IMR-90 (cell line): Measurements from ENCODE around the gene TRIM44. TPM values are rescaled to one million over a fixed set of nuclear protein-coding genes. Genes with fewer than 3 reads are reported as not detected.

Source experiments
- ATAC-seq: fragments of 200-7000 bp; cut with Tn5 transposase; 2 replicates; pipeline ENCODE4 v1.9.1; 2020; ENCODE audit warnings: low read depth, mild to moderate bottlenecking, moderate library complexity
- BruUV-seq: library from RNA; stranded (reverse); fragments of 400-500 nt; replicated peaks from 2 replicates; lab custom pipeline; 2021; lab: Mats Ljungman, UMichigan
- CTCF ChIA-PET: fragments of 300-600 bp; formaldehyde crosslinking; extraction: SDS; loops from one replicate; lab custom pipeline; 2021; ENCODE audit warnings: antibody characterized with exemption; lab: Yijun Ruan, JAX
- POLR2A ChIA-PET: fragments of 300-600 bp; sonication (Branson Sonifier 250); formaldehyde crosslinking; loops from one replicate; lab custom pipeline; 2022; ENCODE audit warnings: antibody characterized with exemption; ENCODE audit not compliant: unreplicated experiment; lab: Charles Lee
- DNase-seq: peaks from one replicate; pipeline ENCODE4 v3.0.0; 2013
- H2AFZ ChIP-seq: replicated peaks from 2 replicates; pipeline ENCODE3; 2013; ENCODE audit warnings: low read length, mild to moderate bottlenecking; ENCODE audit not compliant: poor library complexity
- H2AK5ac ChIP-seq: 2 replicates; pipeline ENCODE4 v1.6.1; 2013; ENCODE audit warnings: low read depth, low read length, inconsistent platforms
- H2AK9ac ChIP-seq: replicated peaks from 2 replicates; pipeline ENCODE3; 2013; ENCODE audit warnings: mild to moderate bottlenecking, low read depth, low read length, moderate library complexity; ENCODE audit not compliant: poor library complexity
- H2BK120ac ChIP-seq: 2 replicates; pipeline ENCODE4 v1.6.1; 2013; ENCODE audit warnings: low read depth, low read length, inconsistent platforms
- H2BK15ac ChIP-seq: 3 replicates; pipeline ENCODE4 v1.6.1; 2013; ENCODE audit warnings: low read depth, low read length, inconsistent platforms
- H2BK20ac ChIP-seq: 2 replicates; pipeline ENCODE4 v1.6.1; 2013; ENCODE audit warnings: low read depth, mild to moderate bottlenecking, inconsistent platforms, low read length, moderate library complexity
- H2BK5ac ChIP-seq: 2 replicates; pipeline ENCODE4 v1.6.1; 2013; ENCODE audit warnings: mild to moderate bottlenecking, low read depth, low read length, inconsistent platforms; ENCODE audit not compliant: poor library complexity, severe bottlenecking
- H3K14ac ChIP-seq: replicated peaks from 2 replicates; pipeline ENCODE4 v1.6.1; 2013; ENCODE audit warnings: low read depth, low read length, inconsistent platforms
- H3K18ac ChIP-seq: 2 replicates; pipeline ENCODE4 v1.6.1; 2013; ENCODE audit warnings: low read depth, low read length, control low read depth
- H3K23ac ChIP-seq: 2 replicates; pipeline ENCODE4 v1.6.1; 2013; ENCODE audit warnings: low read depth, low read length, inconsistent platforms
- H3K27ac ChIP-seq: 2 replicates; pipeline ENCODE4 v1.5.1; 2013; ENCODE audit warnings: mild to moderate bottlenecking, control low read depth, low read length; ENCODE audit not compliant: insufficient read depth
- H3K27me3 ChIP-seq: 2 replicates; pipeline ENCODE4 v1.6.1; 2013; ENCODE audit warnings: low read length; ENCODE audit not compliant: control insufficient read depth, insufficient read depth
- H3K36me3 ChIP-seq: 2 replicates; pipeline ENCODE4 v1.6.1; 2013; ENCODE audit warnings: low read length, mixed read lengths; ENCODE audit not compliant: control insufficient read depth, insufficient read depth
- H3K4ac ChIP-seq: 2 replicates; pipeline ENCODE4 v1.6.1; 2013; ENCODE audit warnings: low read depth, low read length, inconsistent platforms
- H3K4me1 ChIP-seq: 2 replicates; pipeline ENCODE4 v1.6.1; 2013; ENCODE audit warnings: low read length, mixed read lengths; ENCODE audit not compliant: control insufficient read depth, insufficient read depth
- H3K4me2 ChIP-seq: 2 replicates; pipeline ENCODE4 v1.6.1; 2013; ENCODE audit warnings: low read depth, mild to moderate bottlenecking, control low read depth, low read length, moderate library complexity
- H3K4me3 ChIP-seq: 2 replicates; pipeline ENCODE4 v1.5.1; 2013; ENCODE audit warnings: low read depth, mild to moderate bottlenecking, control low read depth, low read length, moderate library complexity; ENCODE audit not compliant: insufficient read depth
- H3K56ac ChIP-seq: 2 replicates; pipeline ENCODE4 v1.6.1; 2013; ENCODE audit warnings: low read length, inconsistent platforms; ENCODE audit not compliant: insufficient read depth; ENCODE audit errors: extremely low read depth
- H3K79me1 ChIP-seq, 2 experiments: 2 replicates each; pipeline ENCODE4 v1.6.1; 2013; ENCODE audit warnings: low read length in 2 of 2, inconsistent platforms in 1 of 2, low read depth in 1 of 2
- H3K9ac ChIP-seq: 2 replicates; pipeline ENCODE4 v1.6.1; 2013; ENCODE audit warnings: low read depth, low read length, control low read depth
- H3K9me1 ChIP-seq: 2 replicates; pipeline ENCODE4 v1.6.1; 2013; ENCODE audit warnings: low read length, inconsistent platforms; ENCODE audit not compliant: insufficient read depth
- H3K9me3 ChIP-seq: 2 replicates; pipeline ENCODE4 v1.6.1; 2013; ENCODE audit warnings: low read length; ENCODE audit not compliant: control insufficient read depth, insufficient read depth
- H4K20me1 ChIP-seq: 2 replicates; pipeline ENCODE4 v1.6.1; 2013; ENCODE audit warnings: low read length, inconsistent platforms; ENCODE audit not compliant: insufficient read depth
- H4K5ac ChIP-seq: 2 replicates; pipeline ENCODE4 v1.6.1; 2013; ENCODE audit warnings: mild to moderate bottlenecking, low read depth, low read length, control low read depth
- H4K8ac ChIP-seq, 2 experiments: 2 replicates each; pipeline ENCODE4 v1.6.1; 2013; ENCODE audit warnings: low read depth in 2 of 2, low read length in 2 of 2, control low read depth in 1 of 2, inconsistent platforms in 1 of 2
- H4K91ac ChIP-seq: 2 replicates; pipeline ENCODE4 v1.6.1; 2013; ENCODE audit warnings: low read depth, low read length, inconsistent platforms; ENCODE audit not compliant: insufficient read depth
- BHLHE40 ChIP-seq: fragments of 150-350 bp; IDR thresholded peaks from 2 replicates; pipeline ENCODE4 v1.6.1; 2016; ENCODE audit warnings: mild to moderate bottlenecking, low read depth, low read length
- CEBPB ChIP-seq: IDR thresholded peaks from 2 replicates; pipeline ENCODE4 v1.6.1; 2012; ENCODE audit warnings: low read depth, low read length, improper control_type of control experiment
- CHD1 ChIP-seq: IDR thresholded peaks from 2 replicates; pipeline ENCODE4 v1.6.1; 2012; ENCODE audit warnings: low read depth, low read length, improper control_type of control experiment
- CTCF ChIP-seq: conservative IDR thresholded peaks from 2 replicates; pipeline ENCODE4 v1.5.1; 2012; ENCODE audit warnings: mild to moderate bottlenecking, low read depth, low read length, improper control_type of control experiment
- ELK1 ChIP-seq: fragments of 150-350 bp; IDR thresholded peaks from 2 replicates; pipeline ENCODE4 v1.6.1; 2016; ENCODE audit warnings: low read depth, mild to moderate bottlenecking, low read length, moderate library complexity, borderline replicate concordance
- FOS ChIP-seq: fragments of 150-350 bp; IDR thresholded peaks from 2 replicates; pipeline ENCODE4 v1.6.1; 2016; ENCODE audit warnings: low read depth, low read length
- MAFK ChIP-seq: IDR thresholded peaks from 2 replicates; pipeline ENCODE4 v1.6.1; 2012; ENCODE audit warnings: low read depth, low read length, improper control_type of control experiment
- MAZ ChIP-seq: IDR thresholded peaks from 2 replicates; pipeline ENCODE4 v1.6.1; 2012; ENCODE audit warnings: low read depth, mild to moderate bottlenecking, low read length, improper control_type of control experiment, moderate library complexity, borderline replicate concordance
- MXI1 ChIP-seq: IDR thresholded peaks from 2 replicates; pipeline ENCODE4 v1.6.1; 2012; ENCODE audit warnings: low read depth, mild to moderate bottlenecking, low read length, moderate library complexity, borderline replicate concordance
- NFE2L2 ChIP-seq: fragments of 150-350 bp; IDR thresholded peaks from 2 replicates; pipeline ENCODE4 v1.6.1; 2016; ENCODE audit warnings: low read depth, mild to moderate bottlenecking, low read length
- POLR2A ChIP-seq: IDR thresholded peaks from 2 replicates; pipeline ENCODE4 v1.6.1; 2012; ENCODE audit warnings: mild to moderate bottlenecking, low read depth, low read length
- RAD21 ChIP-seq: IDR thresholded peaks from 2 replicates; pipeline ENCODE4 v1.6.1; 2012; ENCODE audit warnings: low read length, improper control_type of control experiment
- RCOR1 ChIP-seq: IDR thresholded peaks from 2 replicates; pipeline ENCODE4 v1.6.1; 2012; ENCODE audit warnings: mild to moderate bottlenecking, low read length, improper control_type of control experiment; ENCODE audit not compliant: insufficient replicate concordance
- RFX5 ChIP-seq: IDR thresholded peaks from 2 replicates; pipeline ENCODE4 v1.8.0; 2012; ENCODE audit warnings: low read depth, mild to moderate bottlenecking, low read length, moderate library complexity
- SMC3 ChIP-seq: fragments of 150-350 bp; IDR thresholded peaks from 2 replicates; pipeline ENCODE4 v1.6.1; 2016; ENCODE audit warnings: low read depth, mild to moderate bottlenecking, antibody characterized with exemption, low read length, moderate library complexity
- WGBS, 2 experiments: methylation state at CpG; one replicate each; pipeline versions ENCODE4 v1.1.5 to v1.1.7; 2013; ENCODE audit warnings: missing lambda C conversion rate in 2 of 2; ENCODE audit not compliant: insufficient read length in 1 of 2; ENCODE audit errors: extremely low coverage in 2 of 2; 5-methylcytosine and 5-hydroxymethylcytosine counted together
- dilution Hi-C: fragments of 300-500 bp; cut with HindIII; formaldehyde crosslinking; loops from one replicate; pipeline ENCODE4 v1.14.3; 2018; ENCODE audit warnings: low sequenced_read_pairs; ENCODE audit not compliant: unreplicated experiment
- in situ Hi-C: fragments of 300-500 bp; cut with MboI; formaldehyde crosslinking; loops from 3 replicates; pipeline ENCODE4 v1.14.3; 2019; ENCODE audit warnings: low sequenced_read_pairs, inconsistent platforms, mixed read lengths
- intact Hi-C: fragments of 100-400 bp; cut with micrococcal nuclease; formaldehyde crosslinking; loops from 2 replicates; pipeline ENCODE4 v1.10.0; 2022
- polyA plus RNA-seq, 3 experiments: library from polyadenylated mRNA; depleted of rRNA; stranded (reverse); fragments of >200 nt; gene quantifications; 2 replicates each; pipeline ENCODE4 v1.2.3, GENCODE V29; 2012; ENCODE audit warnings: low replicate concordance in 1 of 3
- total RNA-seq: library from RNA; depleted of rRNA; stranded (reverse); fragments of >200 nt; gene quantifications from 2 replicates; pipeline ENCODE4 v1.2.3, GENCODE V29; 2012
- TF ChIP-seq, protein P1 (sequence below): fragments of 150-350 bp; IDR thresholded peaks from 2 replicates; pipeline ENCODE4 v1.6.1; 2017; ENCODE audit warnings: mild to moderate bottlenecking, antibody characterized with exemption, low read length, low read depth

Gene TRIM44
- total and polyA plus RNA-seq, 2 of the 4 experiments (the other 2 are of a cell fraction), result 50.7 to 104 TPM

GRCh38 chr11:35851342-35851741 lies 188.8 kb downstream of the TRIM44 start:
- Histone ChIP-seq H2BK120ac (no peak overlapping the region), H3K27ac (no peak overlapping the region), H2BK20ac (no peak overlapping the region), H3K18ac (no peak overlapping the region), H4K20me1 (no peaks in the 10 kb centered on the region), H2AK5ac (no peak overlapping the region), H3K4me1 (no peaks in the 10 kb centered on the region), H3K79me1 (no peaks in the 10 kb centered on the region), H3K27me3 (peaks cover 39% of the 10 kb centered on the region), H4K8ac (no peak overlapping the region), H3K9ac (no peak overlapping the region), H2AFZ (no peak overlapping the region), H3K4me3 (no peak overlapping the region), H3K36me3 (no peaks in the 10 kb centered on the region), H4K91ac (no peak overlapping the region), H2BK5ac (no peak overlapping the region), H3K56ac (no peak overlapping the region), H4K5ac (no peak overlapping the region), H2AK9ac (no peak overlapping the region), H2BK15ac (no peak overlapping the region), H3K4me2 (no peak overlapping the region), H3K9me1 (no peaks in the 10 kb centered on the region), H3K23ac (no peak overlapping the region), H3K14ac (no peak overlapping the region), H3K4ac (no peak overlapping the region), H3K9me3 (no peaks in the 10 kb centered on the region)
- WGBS, 2 experiments, result no CpG with 5 or more reads among the region's 6 CpGs
- no TSS peak for BruUV-seq
- ChIA-PET POLR2A (no interaction called here), CTCF (no interaction called here)
- ATAC-seq (no peak), DNase-seq (no peak)
- intact Hi-C loops, result no loop called here
- dilution Hi-C loops, result no loop called here
- in situ Hi-C loops, result no loop called here
- TF ChIP-seq RFX5, result no peak
- no peak for TF ChIP-seq MXI1
- TF ChIP-seq, protein P1, sequence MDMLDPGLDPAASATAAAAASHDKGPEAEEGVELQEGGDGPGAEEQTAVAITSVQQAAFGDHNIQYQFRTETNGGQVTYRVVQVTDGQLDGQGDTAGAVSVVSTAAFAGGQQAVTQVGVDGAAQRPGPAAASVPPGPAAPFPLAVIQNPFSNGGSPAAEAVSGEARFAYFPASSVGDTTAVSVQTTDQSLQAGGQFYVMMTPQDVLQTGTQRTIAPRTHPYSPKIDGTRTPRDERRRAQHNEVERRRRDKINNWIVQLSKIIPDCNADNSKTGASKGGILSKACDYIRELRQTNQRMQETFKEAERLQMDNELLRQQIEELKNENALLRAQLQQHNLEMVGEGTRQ, result no peak
- TF ChIP-seq BHLHE40, result no peak
- no peak for TF ChIP-seq RAD21
- TF ChIP-seq MAFK, result no peak
- no peak for TF ChIP-seq MAZ
- no peak for TF ChIP-seq ELK1
- TF ChIP-seq POLR2A, result no peak
- no peak for TF ChIP-seq CEBPB
- TF ChIP-seq NFE2L2, result no peak
- no peak for TF ChIP-seq CTCF
- TF ChIP-seq SMC3, result no peak
- no peak for TF ChIP-seq RCOR1
- TF ChIP-seq FOS, result no peak
- TF ChIP-seq CHD1, result no peak
